K562 (cell line): Measurements from ENCODE around the gene LBX1. TPM values are rescaled to one million over a fixed set of nuclear protein-coding genes. Genes with fewer than 3 reads are reported as not detected.

Source experiments
- ATAC-seq: fragments of 200-7000 bp; cut with Tn5 transposase; 3 replicates; pipeline ENCODE4 v1.9.1; 2020; ENCODE audit warnings: moderate library complexity
- BruUV-seq: library from RNA; stranded (reverse); fragments of 400-500 nt; replicated peaks from 2 replicates; lab custom pipeline; 2021; lab: Mats Ljungman, UMichigan
- CTCF ChIA-PET: fragments of 300-600 bp; formaldehyde crosslinking; extraction: SDS; loops from one replicate; lab custom pipeline; 2021; ENCODE audit warnings: low intra/inter-chr PET ratio; lab: Yijun Ruan, JAX
- POLR2A ChIA-PET: fragments of 300-600, 350-650 bp; sonication (Branson Sonifier 250); formaldehyde crosslinking; extraction: SDS; loops from one replicate; lab custom pipeline; 2021; ENCODE audit warnings: antibody characterized with exemption, inconsistent platforms; lab: Yijun Ruan, JAX
- DNase-seq, 4 experiments: peaks; one replicate each; pipeline versions ENCODE4 v3.0.0 to v3.0.0-alpha.2; 2011 to 2018; ENCODE audit warnings: low spot score in 3 of 4, mixed read lengths in 3 of 4; ENCODE audit errors: extremely low read depth in 1 of 4
- FAIRE-seq: peaks from 2 replicates; lab custom pipeline; 2011; peaks lifted over from hg19 to GRCh38; lab: Jason Lieb, UNC
- H2AFZ ChIP-seq: 2 replicates; pipeline ENCODE4 v1.6.0; 2011; ENCODE audit warnings: low read depth, low read length, control low read depth, inconsistent platforms
- H3K27ac ChIP-seq: fragments of 200-600 bp; 3 replicates; pipeline ENCODE4 v1.8.0; 2011; ENCODE audit warnings: low read depth, mild to moderate bottlenecking, control low read depth, inconsistent platforms, low read length, moderate library complexity, mixed read lengths; ENCODE audit errors: extremely low read depth
- H3K27me3 ChIP-seq, 2 experiments: fragments of 300-600 bp in 1 of 2; 2 replicates in 1 of 2; 3 replicates in 1 of 2; pipeline versions ENCODE4 v1.6.0 to v1.8.0; 2011; ENCODE audit warnings: inconsistent platforms in 2 of 2, low read length in 2 of 2, mild to moderate bottlenecking in 1 of 2, mixed read lengths in 1 of 2, moderate library complexity in 1 of 2; ENCODE audit not compliant: control insufficient read depth in 2 of 2, insufficient read depth in 2 of 2
- H3K36me3 ChIP-seq: fragments of 300-600 bp; 3 replicates; pipeline ENCODE4 v1.8.0; 2011; ENCODE audit warnings: mild to moderate bottlenecking, low read length, inconsistent platforms; ENCODE audit not compliant: control insufficient read depth, insufficient read depth
- H3K4me1 ChIP-seq, 2 experiments: fragments of 200-600 bp in 1 of 2; replicated peaks in 1 of 2; 2 replicates in 1 of 2; 3 replicates in 1 of 2; pipeline versions ENCODE4 v1.5.1 to v1.8.0; 2011; ENCODE audit warnings: inconsistent platforms in 2 of 2, low read length in 2 of 2, mild to moderate bottlenecking in 1 of 2, mixed read lengths in 1 of 2, moderate library complexity in 1 of 2; ENCODE audit not compliant: control insufficient read depth in 2 of 2, insufficient read depth in 2 of 2
- H3K4me2 ChIP-seq: 2 replicates; pipeline ENCODE4 v1.6.1; 2011; ENCODE audit warnings: low read length, control low read depth, inconsistent platforms, mixed read lengths; ENCODE audit not compliant: insufficient read depth
- H3K4me3 ChIP-seq: fragments of 200-600 bp; sonication (generic), shearing (Covaris generic); 2 replicates; pipeline ENCODE4 v1.5.1; 2016; ENCODE audit warnings: control low read depth, inconsistent platforms
- H3K79me2 ChIP-seq: fragments of 200-600 bp; 3 replicates; pipeline ENCODE4 v1.8.0; 2011; ENCODE audit warnings: low read length, inconsistent platforms; ENCODE audit not compliant: control insufficient read depth, insufficient read depth
- H3K9ac ChIP-seq, 2 experiments: 2 replicates each; pipeline versions ENCODE4 v1.6.0 to v1.6.1; 2011; ENCODE audit warnings: low read depth in 2 of 2, low read length in 2 of 2, control low read depth in 1 of 2, inconsistent platforms in 1 of 2, mild to moderate bottlenecking in 1 of 2, mixed read lengths in 1 of 2; ENCODE audit not compliant: insufficient read depth in 1 of 2
- H3K9me1 ChIP-seq: one replicate; pipeline ENCODE4 v1.6.0; 2011; ENCODE audit warnings: inconsistent platforms, mild to moderate bottlenecking, low read length, moderate library complexity; ENCODE audit not compliant: control insufficient read depth, insufficient read depth
- H3K9me3 ChIP-seq: replicated peaks from 2 replicates; pipeline ENCODE4 v1.5.1; 2011; ENCODE audit warnings: low read depth, low read length, inconsistent platforms; ENCODE audit not compliant: control insufficient read depth, insufficient read depth
- H4K20me1 ChIP-seq: replicated peaks from 2 replicates; pipeline ENCODE4 v1.6.1; 2011; ENCODE audit warnings: low read length, inconsistent platforms, mixed read lengths; ENCODE audit not compliant: control insufficient read depth, insufficient read depth
- ADNP ChIP-seq: fragments of 200-800 bp; sonication (Bioruptor generic); IDR thresholded peaks from 2 replicates; pipeline ENCODE4 v1.6.1; 2016; ENCODE audit warnings: missing genetic modification characterization, missing compliant biosample characterization
- CREBBP ChIP-seq: IDR thresholded peaks from one replicate; pipeline ENCODE4 v1.6.1; 2012; ENCODE audit warnings: low read depth, mild to moderate bottlenecking, control low read depth, inconsistent platforms, low read length
- DDX20 ChIP-seq: fragments of 450-650 bp; IDR thresholded peaks from 2 replicates; pipeline ENCODE4 v1.6.1; 2016; ENCODE audit warnings: missing genetic modification characterization, low read depth, mild to moderate bottlenecking, missing compliant biosample characterization, moderate library complexity
- KLF16 ChIP-seq: IDR thresholded peaks from 2 replicates; pipeline ENCODE4 v1.6.1; 2016; ENCODE audit warnings: antibody characterized with exemption
- MAFF ChIP-seq: IDR thresholded peaks from 2 replicates; pipeline ENCODE4 v1.6.1; 2012; ENCODE audit warnings: low read length, improper control_type of control experiment
- NCOR1 ChIP-seq: fragments of 450-650 bp; IDR thresholded peaks from 2 replicates; pipeline ENCODE4 v1.6.1; 2016; ENCODE audit warnings: mild to moderate bottlenecking, moderate library complexity
- SLC30A9 ChIP-seq: fragments of 250-450 bp; sonication (Bioruptor Pico); IDR thresholded peaks from 2 replicates; pipeline ENCODE4 v1.8.0; 2022; ENCODE audit warnings: mild to moderate bottlenecking, moderate library complexity
- TAF9B ChIP-seq: fragments of 450-650 bp; IDR thresholded peaks from 2 replicates; pipeline ENCODE4 v1.6.1; 2018; ENCODE audit warnings: mild to moderate bottlenecking; ENCODE audit not compliant: partially characterized antibody
- TRIM24 ChIP-seq, 2 experiments: fragments of 450-650 bp; IDR thresholded peaks; 2 replicates each; pipeline ENCODE4 v1.6.1; 2016
- ZNF224 ChIP-seq: sonication (generic); formaldehyde crosslinking; IDR thresholded peaks from 2 replicates; pipeline ENCODE4 v1.8.0; 2022; ENCODE audit warnings: mild to moderate bottlenecking, missing genetic modification reagents
- WGBS: fragments of 100-300 bp; shearing (Covaris generic); methylation state at CpG from one replicate; pipeline ENCODE4 v1.1.6; 2016; ENCODE audit warnings: low coverage, mixed read lengths; ENCODE audit not compliant: insufficient coverage; ENCODE audit errors: missing lambda C conversion rate; 5-methylcytosine and 5-hydroxymethylcytosine counted together
- in situ Hi-C: fragments of 300-500 bp; cut with MboI; formaldehyde crosslinking; loops from 4 replicates; pipeline ENCODE4 v1.15.0; 2018; ENCODE audit warnings: inconsistent platforms, mixed read lengths
- intact Hi-C: fragments of 100-400 bp; cut with micrococcal nuclease; formaldehyde crosslinking; loops from 2 replicates; pipeline ENCODE4 v1.14.2; 2022
- polyA plus RNA-seq, 8 experiments: library from polyadenylated mRNA; depleted of rRNA in 4 of 8; stranded (reverse) in 5 of 8; unstranded in 3 of 8; fragments of >200 nt; fragmentation: Nextera tagmentation in 2 of 8; fragmentation: Illumina TruSeq in 1 of 8; extraction: Ambion mirVana in 2 of 8; extraction: Trizol in 1 of 8; gene quantifications; 2 replicates each; pipeline versions ENCODE4 v1.2.1 to v1.2.3, GENCODE V29; 2011 to 2014; ENCODE audit warnings: inconsistent platforms in 1 of 8, missing spikeins in 1 of 8
- total RNA-seq, 7 experiments: library from RNA; depleted of rRNA in 6 of 7; stranded (reverse); fragments of >200 nt in 6 of 7; fragmentation: Illumina TruSeq in 2 of 7; extraction: Trizol in 2 of 7; gene quantifications; 2 replicates each; pipeline versions ENCODE4 v1.2.1 to v1.2.3, GENCODE V29; 2011 to 2021; ENCODE audit warnings: low replicate concordance in 1 of 7
- TF ChIP-seq, protein P1 (sequence below): IDR thresholded peaks from 2 replicates; pipeline ENCODE4 v1.6.1; 2011; ENCODE audit warnings: borderline replicate concordance, low read depth, mild to moderate bottlenecking, moderate library complexity, low read length; ENCODE audit not compliant: insufficient read depth, poor library complexity, severe bottlenecking
- TF ChIP-seq, protein P2 (sequence below): fragments of 250-450 bp; sonication (Bioruptor Pico); IDR thresholded peaks from 2 replicates; pipeline ENCODE4 v1.4.0; 2020; ENCODE audit warnings: mild to moderate bottlenecking

Gene LBX1
- total and polyA plus RNA-seq, 9 of the 15 experiments (the other 6 are each of a cell fraction or from before 2014, with no cell fraction given), result not detected

DNA sequence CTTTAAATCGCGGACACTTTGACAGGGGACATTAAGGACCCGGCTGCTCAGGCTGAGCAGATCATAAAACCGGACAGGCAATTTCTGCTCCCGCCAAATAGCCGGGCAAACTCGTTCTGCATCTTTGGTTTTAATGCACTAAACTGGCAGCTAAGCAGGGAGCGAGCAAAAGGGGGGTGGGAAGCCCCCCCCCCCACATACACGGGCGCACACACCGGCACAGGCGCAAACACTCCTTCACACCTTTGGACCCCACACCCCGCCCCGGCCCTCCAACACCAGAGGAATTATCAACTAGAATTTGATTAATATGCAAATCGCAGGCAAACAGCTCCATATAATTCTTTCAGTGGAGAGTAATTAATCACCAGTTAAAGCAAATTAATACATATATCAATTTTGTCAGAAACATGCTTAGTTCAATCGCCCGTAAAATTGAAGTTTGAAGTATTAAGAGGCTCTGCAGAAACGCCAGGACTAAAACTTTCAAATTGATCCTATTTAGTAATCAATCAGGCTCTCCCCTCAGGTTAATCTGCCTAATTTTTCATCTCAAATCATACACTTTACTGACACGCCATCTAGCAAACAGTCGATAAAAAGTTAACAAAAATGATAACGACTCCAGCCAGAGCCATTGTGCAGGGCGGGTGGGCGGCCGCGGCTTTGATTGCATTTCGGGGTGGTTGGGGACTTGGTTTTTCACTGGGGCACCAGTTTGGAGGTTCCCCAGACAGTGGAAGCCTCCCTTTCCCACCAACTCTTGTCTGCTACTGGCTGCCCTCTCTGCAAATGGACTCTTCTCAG, 9.9 kb downstream of the LBX1 start:
- intact Hi-C loops (no loop called here), in situ Hi-C loops (loop anchor here (10.0 to 25.0 kb wide), 2 partner anchors 225 to 868 kb away; no protein-coding TSS in a partner anchor)
- H3K27ac ChIP-seq, result no peak overlapping the region
- H4K20me1 ChIP-seq, result no peaks in the 10 kb centered on the region; the same call in none of the 2 replicates
- no peak overlapping the region for H3K4me2 ChIP-seq
- H3K4me3 ChIP-seq, result no peak overlapping the region
- 8% methylated on average over 20 of the region's 26 CpGs for WGBS
- H2AFZ ChIP-seq, result no peak overlapping the region
- H3K9ac ChIP-seq, result no peak overlapping the region
- peaks cover 28 to 86% of the 10 kb centered on the region in 2 experiments; a peak in 4 of 5 replicates for H3K27me3 ChIP-seq
- H3K9me3 ChIP-seq, result no peaks in the 10 kb centered on the region
- ChIA-PET POLR2A (no interaction called here), CTCF (interaction anchor here (0.6 kb wide), 1 partner anchor 773 kb away, joined by 4 read pairs; no protein-coding TSS in a partner anchor)
- no peak for ATAC-seq
- no peaks in the 10 kb centered on the region for H3K9me1 ChIP-seq
- no peak for TF ChIP-seq DDX20 (tag)
- TF ChIP-seq, protein P1, sequence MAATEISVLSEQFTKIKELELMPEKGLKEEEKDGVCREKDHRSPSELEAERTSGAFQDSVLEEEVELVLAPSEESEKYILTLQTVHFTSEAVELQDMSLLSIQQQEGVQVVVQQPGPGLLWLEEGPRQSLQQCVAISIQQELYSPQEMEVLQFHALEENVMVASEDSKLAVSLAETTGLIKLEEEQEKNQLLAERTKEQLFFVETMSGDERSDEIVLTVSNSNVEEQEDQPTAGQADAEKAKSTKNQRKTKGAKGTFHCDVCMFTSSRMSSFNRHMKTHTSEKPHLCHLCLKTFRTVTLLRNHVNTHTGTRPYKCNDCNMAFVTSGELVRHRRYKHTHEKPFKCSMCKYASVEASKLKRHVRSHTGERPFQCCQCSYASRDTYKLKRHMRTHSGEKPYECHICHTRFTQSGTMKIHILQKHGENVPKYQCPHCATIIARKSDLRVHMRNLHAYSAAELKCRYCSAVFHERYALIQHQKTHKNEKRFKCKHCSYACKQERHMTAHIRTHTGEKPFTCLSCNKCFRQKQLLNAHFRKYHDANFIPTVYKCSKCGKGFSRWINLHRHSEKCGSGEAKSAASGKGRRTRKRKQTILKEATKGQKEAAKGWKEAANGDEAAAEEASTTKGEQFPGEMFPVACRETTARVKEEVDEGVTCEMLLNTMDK, result no peak
- no peak for TF ChIP-seq TRIM24 (IDR thresholded peaks at IDR 0.05)
- no peak for TF ChIP-seq SLC30A9 (CRISPR knock-in tag)
- TF ChIP-seq, protein P2, sequence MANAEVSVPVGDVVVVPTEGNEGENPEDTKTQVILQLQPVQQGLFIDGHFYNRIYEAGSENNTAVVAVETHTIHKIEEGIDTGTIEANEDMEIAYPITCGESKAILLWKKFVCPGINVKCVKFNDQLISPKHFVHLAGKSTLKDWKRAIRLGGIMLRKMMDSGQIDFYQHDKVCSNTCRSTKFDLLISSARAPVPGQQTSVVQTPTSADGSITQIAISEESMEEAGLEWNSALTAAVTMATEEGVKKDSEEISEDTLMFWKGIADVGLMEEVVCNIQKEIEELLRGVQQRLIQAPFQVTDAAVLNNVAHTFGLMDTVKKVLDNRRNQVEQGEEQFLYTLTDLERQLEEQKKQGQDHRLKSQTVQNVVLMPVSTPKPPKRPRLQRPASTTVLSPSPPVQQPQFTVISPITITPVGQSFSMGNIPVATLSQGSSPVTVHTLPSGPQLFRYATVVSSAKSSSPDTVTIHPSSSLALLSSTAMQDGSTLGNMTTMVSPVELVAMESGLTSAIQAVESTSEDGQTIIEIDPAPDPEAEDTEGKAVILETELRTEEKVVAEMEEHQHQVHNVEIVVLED (CRISPR knock-in tag), result no peak
- no peak for TF ChIP-seq NCOR1
- TF ChIP-seq MAFF, result no peak
- TF ChIP-seq TAF9B, result no peak
- TF ChIP-seq ADNP, result no peak
- TF ChIP-seq ZNF224 (CRISPR knock-in tag), result no peak
- TF ChIP-seq CREBBP, result no peak
- no peak for TF ChIP-seq KLF16
- FAIRE-seq, result no peak
- peaks cover 0 to 45% of the 10 kb centered on the region in 2 experiments; a peak in 3 of 5 replicates for H3K4me1 ChIP-seq
- BruUV-seq, result no TSS peak
- no peaks in the 10 kb centered on the region for H3K79me2 ChIP-seq
- no peaks in the 10 kb centered on the region for H3K36me3 ChIP-seq
- no peak for DNase-seq
